K562 treated with DMSO at 1 percent for 4 hours (cell line): ENCODE measurements around the gene TMEM144. TPM values are rescaled to one million over a fixed set of nuclear protein-coding genes. Genes with fewer than 3 reads are reported as not detected.

Experiments used
- total RNA-seq: library from RNA; unstranded; fragments of 300-600 nt; gene quantifications from 2 replicates; pipeline ENCODE4 v1.2.3, GENCODE V29; 2022; ENCODE audit not compliant: insufficient read depth

Gene TMEM144
- total RNA-seq, result 2.5 and 2.6 TPM in 2 replicates

GRCh38 chr4:158209825-158210807, at the start of gene TMEM144:
TMEM144 (plus strand) TSS chr4:158210486; CDS start chr4:158212668, 2,182 bp downstream.

GRCh38 chr4:158172261-158173258, 37.7 kb upstream of the TMEM144 start, which contains the start of gene GASK1B:
GASK1B (minus strand) TSS chr4:158173025; CDS start chr4:158171375, 1,650 bp downstream.

Other genes starting within 250 kb of the TMEM144 start
- 0.39 and 0.99 TPM in 2 replicates for gene GASK1B, start 37.5 kb upstream of the TMEM144 start, total RNA-seq